Heart left ventricle (tissue), 16 donors: ENCODE results near the gene LY9. TPM values are rescaled to one million over a fixed set of nuclear protein-coding genes. Genes with fewer than 3 reads are reported as not detected.
A peak's percentile ranks its signal among the peaks of the same experiment; 100 is the strongest.

Experiments used
- ATAC-seq, 4 donors: fragments of 200-7000 bp; cut with Tn5 transposase; one replicate each; pipeline ENCODE4 v1.9.1; 2020 to 2022; ENCODE audit warnings: moderate library complexity in 4 of 4, mild to moderate bottlenecking in 3 of 4, moderate number of reproducible peaks in 1 of 4
- DNase-seq, 5 donors: peaks; one replicate each; pipeline ENCODE4 v3.0.0-alpha.2; 2020
- H3K27ac ChIP-seq, 12 donors: fragments of 200-600 bp; sonication (generic) in 4 of 12; one replicate each; pipeline versions ENCODE4 v1.5.0 to v1.8.0; 2016 to 2022; ENCODE audit warnings: mild to moderate bottlenecking in 2 of 12
- H3K27me3 ChIP-seq, 9 donors: fragments of 200-600 bp; sonication (generic) in 2 of 9; one replicate each; pipeline versions ENCODE4 v1.5.1 to v1.8.0; 2016 to 2022; ENCODE audit warnings: mild to moderate bottlenecking in 3 of 9
- H3K36me3 ChIP-seq, 9 donors: fragments of 200-600 bp; sonication (generic) in 2 of 9; one replicate each; pipeline versions ENCODE4 v1.5.0 to v1.8.0; 2018 to 2022; ENCODE audit warnings: mild to moderate bottlenecking in 2 of 9
- H3K4me1 ChIP-seq, 12 donors: fragments of 200-600 bp; sonication (generic) in 4 of 12; one replicate each; pipeline versions ENCODE4 v1.5.0 to v1.8.0; 2016 to 2022; ENCODE audit warnings: mild to moderate bottlenecking in 3 of 12
- H3K4me3 ChIP-seq, 12 donors: fragments of 200-600 bp; sonication (generic) in 4 of 12; one replicate each; pipeline versions ENCODE4 v1.5.0 to v1.8.0; 2017 to 2022; ENCODE audit warnings: mild to moderate bottlenecking in 9 of 12, moderate library complexity in 4 of 12
- H3K9me3 ChIP-seq, 12 donors: fragments of 200-600 bp; sonication (generic) in 4 of 12; one replicate each; pipeline versions ENCODE4 v1.5.0 to v1.8.0; 2016 to 2022; ENCODE audit warnings: mild to moderate bottlenecking in 1 of 12
- POLR2A ChIP-seq, 2 donors: fragments of 450-650 bp; IDR thresholded peaks; one replicate each; pipeline ENCODE4 v1.6.1; 2017; ENCODE audit warnings: antibody characterized with exemption in 2 of 2, mild to moderate bottlenecking in 2 of 2, moderate library complexity in 2 of 2
- WGBS, 4 donors: extraction: QIAGEN DNeasy Blood & Tissue Kit in 2 of 4; methylation state at CpG; one replicate each; pipeline versions ENCODE4 v1.1.5 to v1.1.7; 2013 to 2018; 5-methylcytosine and 5-hydroxymethylcytosine counted together
- intact Hi-C, 10 donors: fragments of 100-400 bp; cut with DNase I; formaldehyde crosslinking; loops; one replicate each; pipeline versions ENCODE4 v1.11.1 to v1.14.2; 2022
- polyA plus RNA-seq, 2 donors: library from polyadenylated mRNA; stranded (reverse); fragments of 200-250 nt; gene quantifications; one replicate each; pipeline ENCODE4 v1.2.3, GENCODE V29; 2013
- total RNA-seq, 9 donors: library from RNA; depleted of rRNA in 2 of 9; stranded (reverse); fragments of >200 nt in 2 of 9; fragmentation: NEBNext Ultra II Directional in 3 of 9; extraction: Animal tissue kit (Norgen Biotek cat#: 25700) in 3 of 9; gene quantifications; one replicate each; pipeline versions ENCODE4 v1.1.0 to v1.2.4, GENCODE V29; 2016 to 2023
- TF ChIP-seq, protein P1 (sequence below), 12 donors: fragments of 200-600 bp; sonication (generic) in 4 of 12; IDR thresholded peaks; one replicate each; pipeline versions ENCODE4 v1.5.0 to v1.8.0; 2018 to 2022; ENCODE audit warnings: antibody characterized with exemption in 12 of 12, mild to moderate bottlenecking in 5 of 12
- donor health status: ischemic (EF 13 %, LVEDD 7.1; RV severe dilation, severe dysfunction).
- donor health status: healthy with polysubstance abuse.
- donor health status: DM: no; HTN: yes; CAD: no.
- donor health status: DM: no; HTN: no; CAD: no.
- donor health status: ischemic (EF 25% LVEDD 6.9; RV normal size, moderate dysfunction).
- donor health status: ischemic (EF 25% LVEDD 5.7; RV mildly dilated, moderate dysfunction).
- donor health status: healthy.
- donor health status: DM: yes; HTN: yes; CAD: no.
- donor health status: ischemic (EF 35%, LVEDD 5.7; RV mildly dilated, moderate dysfunction).
- donor health status: nonischemic (EF 11% LVEDD 7.7; RV severe dilation, severe dysfunction).
- donor health status: DM: yes; HTN: yes; CAD: no.
- donor health status: PGD.
- donor health status: ischemic (EF 29% LVEDD 5.4; RV normal size, mild dysfunction).
- donor health status: nonischemic (EF 23%, LVEDD 6.1; RV moderate dilation, normal function).

Gene LY9
- total and polyA plus RNA-seq, 11 donors, result 0.06 to 2.5 (median 0.33) TPM; not detected in 5

DNA sequence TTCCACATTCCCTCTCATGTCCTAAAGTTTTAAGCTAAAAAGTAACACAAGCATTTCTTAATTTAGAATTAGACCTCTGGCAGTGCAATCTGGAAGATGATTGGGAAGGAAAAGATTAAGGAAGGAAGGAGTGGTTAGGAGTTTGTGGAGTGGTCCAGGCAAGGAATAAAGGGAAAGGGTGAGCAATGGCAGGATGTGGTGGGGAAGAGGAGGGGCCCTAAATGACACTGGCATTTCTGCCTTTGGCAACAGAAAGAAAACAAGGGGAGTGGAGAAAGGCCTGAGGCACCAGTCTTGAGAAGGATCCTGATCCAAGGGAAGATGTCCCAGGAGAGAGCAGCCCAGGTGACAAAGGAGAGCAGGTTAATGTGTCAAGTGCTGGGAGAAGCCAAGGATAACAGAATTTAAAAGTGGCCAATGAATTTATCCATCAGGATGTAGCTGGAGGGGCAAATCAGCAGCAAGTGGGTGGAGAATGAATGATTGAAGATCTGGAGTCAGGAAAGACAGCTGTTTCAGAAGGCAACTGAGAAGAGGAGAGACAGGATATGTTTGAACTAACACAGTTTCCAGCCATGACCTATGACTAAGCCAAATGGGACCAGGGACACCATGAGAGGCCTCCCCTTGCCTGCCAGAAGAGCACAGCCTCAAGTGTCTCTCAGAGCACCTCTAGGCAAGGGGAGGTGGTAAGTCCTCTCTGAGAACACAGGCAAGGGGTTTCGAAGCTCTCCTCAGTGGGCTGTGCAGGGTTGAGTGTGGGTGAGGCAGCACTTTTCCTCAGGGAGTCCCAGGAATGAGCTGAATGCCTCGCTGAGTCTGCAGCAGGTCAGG lies 20.9 kb upstream of the LY9 start:
- H3K4me3 ChIP-seq, result no peak overlapping the region
- DNase-seq (no peak), ATAC-seq (no peak)
- no peaks in the 10 kb centered on the region for H3K9me3 ChIP-seq
- H3K4me1 ChIP-seq, result peaks cover 0 to 5% (median 0%) of the 10 kb centered on the region in 12 donors
- 58 to 90% (median 75%) methylated on average over 2 of the region's 2 CpGs for WGBS, 4 donors
- TF ChIP-seq, protein P1, sequence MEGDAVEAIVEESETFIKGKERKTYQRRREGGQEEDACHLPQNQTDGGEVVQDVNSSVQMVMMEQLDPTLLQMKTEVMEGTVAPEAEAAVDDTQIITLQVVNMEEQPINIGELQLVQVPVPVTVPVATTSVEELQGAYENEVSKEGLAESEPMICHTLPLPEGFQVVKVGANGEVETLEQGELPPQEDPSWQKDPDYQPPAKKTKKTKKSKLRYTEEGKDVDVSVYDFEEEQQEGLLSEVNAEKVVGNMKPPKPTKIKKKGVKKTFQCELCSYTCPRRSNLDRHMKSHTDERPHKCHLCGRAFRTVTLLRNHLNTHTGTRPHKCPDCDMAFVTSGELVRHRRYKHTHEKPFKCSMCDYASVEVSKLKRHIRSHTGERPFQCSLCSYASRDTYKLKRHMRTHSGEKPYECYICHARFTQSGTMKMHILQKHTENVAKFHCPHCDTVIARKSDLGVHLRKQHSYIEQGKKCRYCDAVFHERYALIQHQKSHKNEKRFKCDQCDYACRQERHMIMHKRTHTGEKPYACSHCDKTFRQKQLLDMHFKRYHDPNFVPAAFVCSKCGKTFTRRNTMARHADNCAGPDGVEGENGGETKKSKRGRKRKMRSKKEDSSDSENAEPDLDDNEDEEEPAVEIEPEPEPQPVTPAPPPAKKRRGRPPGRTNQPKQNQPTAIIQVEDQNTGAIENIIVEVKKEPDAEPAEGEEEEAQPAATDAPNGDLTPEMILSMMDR (IDR thresholded peaks at IDR 0.05), result no peak
- TF ChIP-seq POLR2A (IDR thresholded peaks at IDR 0.05), result no peak
- peaks cover 0 to 16% (median 0%) of the 10 kb centered on the region in 9 donors for H3K27me3 ChIP-seq
- H3K36me3 ChIP-seq, result no peaks in the 10 kb centered on the region
- intact Hi-C loops, result no loop called here
- H3K27ac ChIP-seq, result no peak overlapping the region

DNA sequence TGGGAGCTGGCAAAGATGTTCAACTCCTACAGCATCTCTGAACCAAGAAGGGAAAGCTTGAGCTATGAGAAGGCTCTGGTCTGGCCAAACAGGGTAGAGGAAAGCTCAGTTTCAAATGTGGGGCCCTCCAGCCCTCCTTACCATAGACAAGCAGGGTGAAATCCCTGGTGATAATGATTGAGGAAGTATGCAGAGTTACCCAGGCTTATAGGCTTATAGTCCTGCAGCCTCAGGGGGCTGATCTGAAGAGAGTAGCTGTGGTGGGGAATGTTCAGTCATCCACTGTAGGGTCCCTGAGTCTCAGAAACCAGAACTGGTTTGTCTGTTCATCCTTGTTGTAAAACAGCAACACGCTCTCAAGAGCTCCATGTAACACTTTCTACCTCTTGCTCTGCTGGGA lies 19.8 kb upstream of the LY9 start:
- no peak for ATAC-seq
- Histone ChIP-seq H3K4me3 (no peak overlapping the region), H3K9me3 (no peaks in the 10 kb centered on the region), H3K36me3 (no peaks in the 10 kb centered on the region), H3K27ac (no peak overlapping the region), H3K27me3 (peaks cover 0 to 12% (median 0%) of the 10 kb centered on the region in 9 donors), H3K4me1 (peaks cover 0 to 5% (median 0%) of the 10 kb centered on the region in 12 donors)
- WGBS, 4 donors, result 77 to 96% (median 94%) methylated on average over 1 of the region's 1 CpG; no CpG with 5 or more reads in 1 of the 4 donors
- intact Hi-C loops, result no loop called here
- TF ChIP-seq POLR2A (IDR thresholded peaks at IDR 0.05), result no peak
- TF ChIP-seq, protein P1 (IDR thresholded peaks at IDR 0.05), result no peak
- DNase-seq, result no peak

DNA sequence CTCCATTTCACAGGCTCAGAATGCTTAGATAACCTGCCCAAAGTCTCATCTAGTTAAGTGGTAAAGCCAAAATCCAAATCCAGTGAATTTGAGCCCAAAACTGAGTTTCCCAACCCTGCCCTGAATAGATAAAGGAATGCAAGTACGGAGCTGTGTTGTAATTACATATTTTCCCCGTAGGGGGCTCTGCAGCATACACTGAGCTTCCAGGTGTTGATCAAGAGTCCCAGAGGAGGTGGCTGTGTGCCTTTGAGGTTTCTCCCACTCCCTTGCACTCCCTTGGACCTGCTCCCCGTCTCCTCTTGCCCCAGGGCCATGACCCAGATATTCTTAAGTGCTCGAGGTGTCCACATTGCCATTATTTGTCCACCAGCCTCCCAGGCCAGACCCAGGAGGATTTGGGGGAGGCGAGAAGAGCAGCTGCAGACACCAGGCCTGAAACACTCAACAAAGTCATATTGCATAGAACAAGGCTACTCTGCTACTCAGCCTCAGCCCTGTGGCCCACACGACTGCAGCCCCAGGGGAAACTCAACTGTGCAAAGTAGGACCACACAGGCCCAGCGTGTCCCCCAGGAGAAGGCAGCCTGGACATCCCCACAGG lies 18.4 kb upstream of the LY9 start:
- WGBS, 4 donors, result 56 to 75% (median 70%) methylated on average over 7 of the region's 7 CpGs
- Histone ChIP-seq H3K36me3 (no peaks in the 10 kb centered on the region), H3K4me1 (peaks cover 0 to 19% (median 0%) of the 10 kb centered on the region in 12 donors), H3K9me3 (no peaks in the 10 kb centered on the region), H3K27me3 (peaks cover 0 to 12% (median 0%) of the 10 kb centered on the region in 9 donors), H3K27ac (no peak overlapping the region), H3K4me3 (no peak overlapping the region)
- TF ChIP-seq, protein P1 (IDR thresholded peaks at IDR 0.05), result peak in 7 of 12 donors; percentile 7 to 48 (median 19)
- TF ChIP-seq POLR2A (IDR thresholded peaks at IDR 0.05), result no peak
- ATAC-seq (no peak), DNase-seq (no peak)
- intact Hi-C loops, result no loop called here

DNA sequence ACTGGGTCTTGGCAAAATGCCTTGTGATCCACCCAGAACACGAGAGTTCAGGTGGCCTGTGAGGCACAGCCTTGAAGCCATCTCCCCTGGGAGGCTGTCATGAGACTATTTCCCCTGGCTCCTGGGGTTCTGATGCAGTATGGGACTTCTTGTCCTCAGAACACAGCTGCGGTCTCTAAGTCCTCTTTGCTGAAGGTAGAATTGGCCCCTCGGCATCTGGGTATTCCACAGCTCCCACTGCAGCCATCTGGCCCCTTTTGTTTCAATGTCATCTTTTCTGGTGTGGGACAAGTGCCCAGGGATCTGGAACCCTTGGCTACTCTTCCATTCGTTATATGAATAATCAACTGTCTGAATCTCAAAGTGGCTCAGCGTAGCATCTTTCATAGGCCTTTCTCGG lies 17.0 kb upstream of the LY9 start:
- no peaks in the 10 kb centered on the region for H3K36me3 ChIP-seq
- WGBS, 4 donors, result 83 to 91% (median 88%) methylated on average over 5 to 6 of the region's 6 CpGs
- H3K4me3 ChIP-seq, result no peak overlapping the region
- no peak for TF ChIP-seq POLR2A (IDR thresholded peaks at IDR 0.05)
- TF ChIP-seq, protein P1 (IDR thresholded peaks at IDR 0.05), result no peak
- DNase-seq (no peak), ATAC-seq (no peak)
- no peaks in the 10 kb centered on the region for H3K9me3 ChIP-seq
- peaks cover 0 to 19% (median 0%) of the 10 kb centered on the region in 12 donors for H3K4me1 ChIP-seq
- intact Hi-C loops, result no loop called here
- no peak overlapping the region for H3K27ac ChIP-seq
- peaks cover 0 to 12% (median 0%) of the 10 kb centered on the region in 9 donors for H3K27me3 ChIP-seq
